ENCODE data around the gene GPR42. TPM values are rescaled to one million over a fixed set of nuclear protein-coding genes. Genes with fewer than 3 reads are reported as not detected.
"Not testable (repeated sequence)": the region's sequence is repeated elsewhere in the genome, so short reads cannot be mapped to it uniquely, and the experiment has no call there.

The GPR42 gene
- polyA plus RNA-seq, 12 donors: 0.11 TPM; not detected in 11

- DNase-seq: no peak
Observed at GRCh38 chr19:35392742-35393715, 22.2 kb downstream of the GPR42 start.

GRCh38 chr19:35395382-35396199, 24.7 kb downstream of the GPR42 start:
- no peak for DNase-seq

GRCh38 chr19:35396240-35396885, 25.5 kb downstream of the GPR42 start:
- no peak for DNase-seq

GRCh38 chr19:35397064-35397463, 26.2 kb downstream of the GPR42 start:
- DNase-seq: no peak

GRCh38 chr19:35398570-35398969, 27.7 kb downstream of the GPR42 start:
- DNase-seq: no peak

GRCh38 chr19:35399231-35399630, 28.4 kb downstream of the GPR42 start:
- no peak for DNase-seq

GRCh38 chr19:35399948-35400772, 29.3 kb downstream of the GPR42 start:
- no peak for DNase-seq

- DNase-seq: no peak
Observed at GRCh38 chr19:35400773-35401100, 29.9 kb downstream of the GPR42 start.

GRCh38 chr19:35401416-35401815, 30.5 kb downstream of the GPR42 start:
- DNase-seq: not testable (repeated sequence)

- DNase-seq: no peak
Observed at GRCh38 chr19:35403116-35403760, 32.4 kb downstream of the GPR42 start.

- DNase-seq: peak; percentile 22
Observed at GRCh38 chr19:35404879-35405622, 34.2 kb downstream of the GPR42 start.

GRCh38 chr19:35407619-35408018, 36.8 kb downstream of the GPR42 start:
- no peak for DNase-seq

GRCh38 chr19:35408284-35409171, 37.7 kb downstream of the GPR42 start:
- DNase-seq: no peak

- no peak for DNase-seq
Observed at GRCh38 chr19:35409191-35409590, 38.3 kb downstream of the GPR42 start.

- DNase-seq: no peak
Observed at GRCh38 chr19:35410487-35410886, 39.6 kb downstream of the GPR42 start.

GRCh38 chr19:35414442-35414841, 43.6 kb downstream of the GPR42 start:
- DNase-seq: no peak

- no peak for DNase-seq
Observed at GRCh38 chr19:35416331-35416730, 45.5 kb downstream of the GPR42 start.

- no peak for DNase-seq
Observed at GRCh38 chr19:35417278-35417677, 46.4 kb downstream of the GPR42 start.
